GM12878 (cell line): ENCODE measurements around the gene ZNF672. TPM values are rescaled to one million over a fixed set of nuclear protein-coding genes. Genes with fewer than 3 reads are reported as not detected.

Experiments
- ASH2L ChIP-seq: fragments of 300-600, 200-600 bp; sonication (generic); IDR thresholded peaks from 2 replicates; pipeline ENCODE4 v1.6.1; 2017; ENCODE audit warnings: low read depth, mild to moderate bottlenecking, borderline replicate concordance
- BCLAF1 ChIP-seq: fragments of 450-650 bp; IDR thresholded peaks from 2 replicates; pipeline ENCODE4 v1.6.1; 2017; ENCODE audit warnings: antibody characterized with exemption, mild to moderate bottlenecking, moderate library complexity
- CREM ChIP-seq: IDR thresholded peaks from 2 replicates; pipeline ENCODE4 v1.6.1; 2014; ENCODE audit warnings: antibody characterized with exemption, low read depth
- E4F1 ChIP-seq: fragments of 450-650 bp; IDR thresholded peaks from 2 replicates; pipeline ENCODE4 v1.6.1; 2018; ENCODE audit warnings: borderline replicate concordance, mild to moderate bottlenecking; ENCODE audit not compliant: partially characterized antibody
- EGR1 ChIP-seq, 2 experiments: IDR thresholded peaks; 1 replicate in 1 of 2; 2 replicates in 1 of 2; pipeline ENCODE4 v1.6.1; 2011 to 2012; ENCODE audit warnings: low read depth in 2 of 2, low read length in 2 of 2, borderline replicate concordance in 1 of 2, mild to moderate bottlenecking in 1 of 2, moderate library complexity in 1 of 2
- FOXK2 ChIP-seq: fragments of 450-650 bp; IDR thresholded peaks from 2 replicates; pipeline ENCODE4 v1.6.1; 2017; ENCODE audit warnings: mild to moderate bottlenecking, moderate library complexity
- HDGF ChIP-seq: fragments of 450-650 bp; IDR thresholded peaks from 2 replicates; pipeline ENCODE4 v1.6.1; 2016; ENCODE audit warnings: antibody characterized with exemption
- KLF5 ChIP-seq: fragments of 450-650 bp; IDR thresholded peaks from 2 replicates; pipeline ENCODE4 v1.6.1; 2014; ENCODE audit warnings: mild to moderate bottlenecking; ENCODE audit not compliant: partially characterized antibody
- MTA2 ChIP-seq: fragments of 450-650 bp; IDR thresholded peaks from 2 replicates; pipeline ENCODE4 v1.6.1; 2016; ENCODE audit warnings: low read depth, mild to moderate bottlenecking, moderate library complexity
- MTA3 ChIP-seq: IDR thresholded peaks from 2 replicates; pipeline ENCODE4 v1.6.1; 2012; ENCODE audit warnings: low read length, inconsistent platforms, borderline replicate concordance
- MYB ChIP-seq: fragments of 150-350 bp; IDR thresholded peaks from 2 replicates; pipeline ENCODE4 v1.6.1; 2014; ENCODE audit warnings: mild to moderate bottlenecking, low read depth, low read length, borderline replicate concordance
- MYC ChIP-seq: IDR thresholded peaks from 2 replicates; pipeline ENCODE4 v1.6.1; 2011; ENCODE audit warnings: mild to moderate bottlenecking, low read length, moderate library complexity, inconsistent platforms; ENCODE audit not compliant: insufficient read depth, insufficient replicate concordance, insufficient read length, severe bottlenecking
- NFXL1 ChIP-seq: fragments of 450-650 bp; IDR thresholded peaks from 2 replicates; pipeline ENCODE4 v1.6.1; 2017; ENCODE audit warnings: antibody characterized with exemption, mild to moderate bottlenecking, borderline replicate concordance
- NR2F1 ChIP-seq: fragments of 450-650 bp; conservative IDR thresholded peaks from 2 replicates; pipeline ENCODE4 v1.6.1; 2017; ENCODE audit warnings: mild to moderate bottlenecking
- PBX3 ChIP-seq: IDR thresholded peaks from 2 replicates; pipeline ENCODE4 v1.6.1; 2011; ENCODE audit warnings: mild to moderate bottlenecking, low read depth, low read length, moderate library complexity; ENCODE audit not compliant: insufficient replicate concordance
- RAD21 ChIP-seq: IDR thresholded peaks from 2 replicates; pipeline ENCODE4 v1.6.1; 2011; ENCODE audit warnings: mild to moderate bottlenecking, low read depth, low read length, moderate library complexity; ENCODE audit not compliant: insufficient read depth
- RAD51 ChIP-seq: fragments of 450-650 bp; IDR thresholded peaks from 2 replicates; pipeline ENCODE4 v1.6.1; 2016; ENCODE audit warnings: moderate library complexity, mild to moderate bottlenecking, inconsistent platforms
- SIN3A ChIP-seq: IDR thresholded peaks from 2 replicates; pipeline ENCODE4 v1.6.1; 2012; ENCODE audit warnings: low read depth, low read length, improper control_type of control experiment
- SPI1 ChIP-seq: IDR thresholded peaks from 2 replicates; pipeline ENCODE4 v1.6.1; 2011; ENCODE audit warnings: low read depth, mild to moderate bottlenecking, low read length, moderate library complexity, borderline replicate concordance; ENCODE audit not compliant: insufficient read depth
- USF1 ChIP-seq: IDR thresholded peaks from 2 replicates; pipeline ENCODE4 v1.6.1; 2011; ENCODE audit warnings: borderline replicate concordance, low read depth, mild to moderate bottlenecking, moderate library complexity, mixed read lengths, low read length; ENCODE audit not compliant: insufficient read depth; ENCODE audit errors: extremely low read length
- ZNF217 ChIP-seq: fragments of 450-650 bp; IDR thresholded peaks from 2 replicates; pipeline ENCODE4 v1.6.1; 2017; ENCODE audit warnings: antibody characterized with exemption, mild to moderate bottlenecking
- polyA plus RNA-seq, 11 experiments: library from polyadenylated mRNA; depleted of rRNA in 4 of 11; unstranded in 6 of 11; stranded (reverse) in 5 of 11; fragments of >200 nt; fragmentation: Nextera tagmentation in 4 of 11; fragmentation: Illumina TruSeq in 1 of 11; extraction: Ambion mirVana in 4 of 11; extraction: Trizol in 1 of 11; gene quantifications; 1 replicate in 1 of 11; 2 replicates in 10 of 11; pipeline versions ENCODE4 v1.2.1 to v1.2.3, GENCODE V29; 2011 to 2016; ENCODE audit warnings: inconsistent platforms in 2 of 11, missing spikeins in 2 of 11, low read depth in 1 of 11
- total RNA-seq, 4 experiments: library from RNA; depleted of rRNA in 3 of 4; stranded (reverse); fragments of >200 nt in 3 of 4; fragmentation: Illumina TruSeq in 1 of 4; extraction: Trizol in 1 of 4; gene quantifications; 2 replicates each; pipeline versions ENCODE4 v1.2.1 to v1.2.3, GENCODE V29; 2013 to 2021

ZNF672 gene
- total and polyA plus RNA-seq, 10 of the 15 experiments (the other 5 are each of a cell fraction or from before 2014, with no cell fraction given): 2.9 to 51.3 (median 39.8) TPM

- peak; percentile 98 for TF ChIP-seq E4F1
- TF ChIP-seq PBX3: peak; percentile 33
- peak; percentile 5; the same call in 1 of the 2 replicates for TF ChIP-seq MYB
- TF ChIP-seq FOXK2: peak; percentile 64
- TF ChIP-seq ASH2L: peak; percentile 78; the same call in 1 of the 2 replicates
- TF ChIP-seq EGR1 (IDR thresholded peaks at IDR 0.05; ENCODE audit: borderline replicate concordance in 1 of 2, low read depth in 2 of 2, low read length in 2 of 2): peak; percentile 56 to 98
- no peak for TF ChIP-seq MTA3
- TF ChIP-seq SPI1: no peak; the same call in 1 of the 2 replicates
- TF ChIP-seq ZNF217: no peak
- no peak for TF ChIP-seq USF1
- peak; percentile 51; the same call in 1 of the 2 replicates for TF ChIP-seq RAD21
- peak; percentile 28; the same call in 1 of the 2 replicates for TF ChIP-seq MTA2
- TF ChIP-seq MYC: no peak
- no peak for TF ChIP-seq KLF5
- TF ChIP-seq SIN3A: peak; percentile 10; the same call in 1 of the 2 replicates
- peak; percentile 43; the same call in 1 of the 2 replicates for TF ChIP-seq NR2F1
- no peak for TF ChIP-seq HDGF
- TF ChIP-seq RAD51: no peak
- no peak for TF ChIP-seq BCLAF1
- TF ChIP-seq CREM: peak; percentile 82
- no peak for TF ChIP-seq NFXL1
These were observed 11.9 kb upstream of the ZNF672 start, which contains the start of gene SH3BP5L (continued) for GRCh38 chr1:248825909-248826760.
